ENCODE data around the gene REELD1. TPM values are rescaled to one million over a fixed set of nuclear protein-coding genes. Genes with fewer than 3 reads are reported as not detected.

The REELD1 gene
- total RNA-seq, 1 experiment from 2014 or later: not detected

GRCh38 chr4:146273204-146273901 lies 59.0 kb downstream of the REELD1 start:
- CTCF ChIA-PET: no interaction called here
- H3K4me1 ChIP-seq (replicated peaks; ENCODE audit: insufficient read depth): no peaks in the 10 kb centered on the region
- no peak overlapping the region for H3K4me3 ChIP-seq
- BruUV-seq (replicated peaks): no TSS peak
- intact Hi-C loops (cut with micrococcal nuclease; ENCODE audit: unreplicated experiment): no loop called here
- H3K9me2 ChIP-seq (ENCODE audit: insufficient read depth): no peaks in the 10 kb centered on the region
- no peaks in the 10 kb centered on the region for H3K79me2 ChIP-seq (ENCODE audit: low read depth)
- DNase-seq: no peak
- H3K36me3 ChIP-seq (ENCODE audit: low read depth): no peaks in the 10 kb centered on the region
- no peak overlapping the region for H2AFZ ChIP-seq
- no peak overlapping the region for H3K27ac ChIP-seq
- H4K20me1 ChIP-seq (ENCODE audit: insufficient read depth): no peaks in the 10 kb centered on the region
- no peaks in the 10 kb centered on the region for H3K27me3 ChIP-seq (ENCODE audit: insufficient read depth, low read depth)
- no peak overlapping the region for H3K4me2 ChIP-seq
- POLR2A ChIA-PET (ENCODE audit: unreplicated experiment): no interaction called here
- H3K9me3 ChIP-seq (ENCODE audit: insufficient read depth, low read depth): no peaks in the 10 kb centered on the region
- TF ChIP-seq, protein P1, sequence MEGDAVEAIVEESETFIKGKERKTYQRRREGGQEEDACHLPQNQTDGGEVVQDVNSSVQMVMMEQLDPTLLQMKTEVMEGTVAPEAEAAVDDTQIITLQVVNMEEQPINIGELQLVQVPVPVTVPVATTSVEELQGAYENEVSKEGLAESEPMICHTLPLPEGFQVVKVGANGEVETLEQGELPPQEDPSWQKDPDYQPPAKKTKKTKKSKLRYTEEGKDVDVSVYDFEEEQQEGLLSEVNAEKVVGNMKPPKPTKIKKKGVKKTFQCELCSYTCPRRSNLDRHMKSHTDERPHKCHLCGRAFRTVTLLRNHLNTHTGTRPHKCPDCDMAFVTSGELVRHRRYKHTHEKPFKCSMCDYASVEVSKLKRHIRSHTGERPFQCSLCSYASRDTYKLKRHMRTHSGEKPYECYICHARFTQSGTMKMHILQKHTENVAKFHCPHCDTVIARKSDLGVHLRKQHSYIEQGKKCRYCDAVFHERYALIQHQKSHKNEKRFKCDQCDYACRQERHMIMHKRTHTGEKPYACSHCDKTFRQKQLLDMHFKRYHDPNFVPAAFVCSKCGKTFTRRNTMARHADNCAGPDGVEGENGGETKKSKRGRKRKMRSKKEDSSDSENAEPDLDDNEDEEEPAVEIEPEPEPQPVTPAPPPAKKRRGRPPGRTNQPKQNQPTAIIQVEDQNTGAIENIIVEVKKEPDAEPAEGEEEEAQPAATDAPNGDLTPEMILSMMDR (conservative IDR thresholded peaks at IDR 0.05): no peak
- TF ChIP-seq EZH2 (IDR thresholded peaks at IDR 0.05; ENCODE audit: low read depth): no peak
- H3F3A ChIP-seq (ENCODE audit: insufficient read depth, low read depth): no peaks in the 10 kb centered on the region

DNA sequence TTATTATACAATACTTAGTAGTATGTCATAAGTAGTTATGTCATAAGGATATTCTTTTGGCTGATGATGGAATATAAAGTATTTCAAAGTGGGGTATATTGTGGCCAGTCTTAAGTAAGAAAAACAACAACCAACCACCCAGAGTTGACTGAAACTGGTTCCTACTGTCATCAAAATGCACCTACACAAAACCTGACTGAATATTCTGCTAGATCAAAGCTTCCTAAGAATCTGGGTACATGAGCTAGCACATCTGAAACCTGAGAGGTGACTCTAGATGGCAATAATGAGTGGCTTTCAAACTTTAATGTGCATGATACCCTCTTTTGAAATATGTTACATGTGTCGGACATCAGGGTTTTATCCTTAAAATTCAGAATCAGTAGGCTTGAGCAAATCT lies 60.4 kb downstream of the REELD1 start:
- ChIA-PET CTCF (no interaction called here), POLR2A (ENCODE audit: unreplicated experiment) (no interaction called here)
- no peak for TF ChIP-seq EZH2 (IDR thresholded peaks at IDR 0.05; ENCODE audit: low read depth)
- TF ChIP-seq, protein P1 (conservative IDR thresholded peaks at IDR 0.05): no peak
- Histone ChIP-seq H3K36me3 (ENCODE audit: low read depth) (no peaks in the 10 kb centered on the region), H3K27ac (no peak overlapping the region), H3K9me2 (ENCODE audit: insufficient read depth) (no peaks in the 10 kb centered on the region), H3K27me3 (ENCODE audit: insufficient read depth, low read depth) (no peaks in the 10 kb centered on the region), H2AFZ (no peak overlapping the region), H3K79me2 (ENCODE audit: low read depth) (no peaks in the 10 kb centered on the region), H4K20me1 (ENCODE audit: insufficient read depth) (no peaks in the 10 kb centered on the region), H3K4me3 (no peak overlapping the region), H3K4me2 (no peak overlapping the region), H3K4me1 (replicated peaks; ENCODE audit: insufficient read depth) (no peaks in the 10 kb centered on the region), H3F3A (ENCODE audit: insufficient read depth, low read depth) (no peaks in the 10 kb centered on the region), H3K9me3 (ENCODE audit: insufficient read depth, low read depth) (no peaks in the 10 kb centered on the region)
- BruUV-seq (replicated peaks): no TSS peak
- intact Hi-C loops (cut with micrococcal nuclease; ENCODE audit: unreplicated experiment): no loop called here
- DNase-seq: no peak

DNA sequence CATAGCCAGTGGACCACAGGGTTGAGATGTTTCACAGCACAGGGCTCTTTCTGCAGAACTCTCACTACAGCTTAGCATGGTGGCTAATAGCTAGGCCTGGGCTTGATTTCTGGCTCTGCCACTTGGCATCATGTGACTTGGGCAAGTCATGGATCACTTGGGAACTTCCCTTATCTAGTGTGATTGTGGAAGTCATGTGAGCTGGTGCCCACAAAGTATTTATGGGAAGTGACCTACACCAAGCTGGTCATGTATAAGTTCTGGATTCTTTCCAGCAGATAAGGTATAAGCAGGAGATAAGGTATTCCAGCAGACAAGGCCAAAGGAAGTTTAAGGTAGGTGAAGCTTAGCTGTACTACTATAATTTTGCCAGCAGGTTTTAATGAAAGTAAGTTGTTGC lies 61.0 kb downstream of the REELD1 start:
- POLR2A ChIA-PET (ENCODE audit: unreplicated experiment): no interaction called here
- CTCF ChIA-PET: interaction anchor here (0.7 kb wide), 1 partner anchor 641 kb away, joined by 3 read pairs; no protein-coding TSS in a partner anchor

More for the DNA sequence above, 61.0 kb downstream of the REELD1 start:
- no peaks in the 10 kb centered on the region for H3F3A ChIP-seq (ENCODE audit: insufficient read depth, low read depth)
- no peak for TF ChIP-seq EZH2 (IDR thresholded peaks at IDR 0.05; ENCODE audit: low read depth)
- TF ChIP-seq, protein P1 (conservative IDR thresholded peaks at IDR 0.05): no peak
- no TSS peak for BruUV-seq (replicated peaks)
- no peaks in the 10 kb centered on the region for H3K9me3 ChIP-seq (ENCODE audit: insufficient read depth, low read depth)
- H3K79me2 ChIP-seq (ENCODE audit: low read depth): no peaks in the 10 kb centered on the region
- no peak overlapping the region for H3K27ac ChIP-seq
- intact Hi-C loops (cut with micrococcal nuclease; ENCODE audit: unreplicated experiment): no loop called here
- H4K20me1 ChIP-seq (ENCODE audit: insufficient read depth): no peaks in the 10 kb centered on the region
- H3K4me1 ChIP-seq (replicated peaks; ENCODE audit: insufficient read depth): no peaks in the 10 kb centered on the region
- no peaks in the 10 kb centered on the region for H3K36me3 ChIP-seq (ENCODE audit: low read depth)
- H3K4me2 ChIP-seq: no peak overlapping the region
- no peak overlapping the region for H2AFZ ChIP-seq
- H3K4me3 ChIP-seq: no peak overlapping the region
- no peaks in the 10 kb centered on the region for H3K9me2 ChIP-seq (ENCODE audit: insufficient read depth)
- no peaks in the 10 kb centered on the region for H3K27me3 ChIP-seq (ENCODE audit: insufficient read depth, low read depth)
- no peak for DNase-seq
